ENCODE data around the gene VAMP3.

The VAMP3 gene

DNA sequence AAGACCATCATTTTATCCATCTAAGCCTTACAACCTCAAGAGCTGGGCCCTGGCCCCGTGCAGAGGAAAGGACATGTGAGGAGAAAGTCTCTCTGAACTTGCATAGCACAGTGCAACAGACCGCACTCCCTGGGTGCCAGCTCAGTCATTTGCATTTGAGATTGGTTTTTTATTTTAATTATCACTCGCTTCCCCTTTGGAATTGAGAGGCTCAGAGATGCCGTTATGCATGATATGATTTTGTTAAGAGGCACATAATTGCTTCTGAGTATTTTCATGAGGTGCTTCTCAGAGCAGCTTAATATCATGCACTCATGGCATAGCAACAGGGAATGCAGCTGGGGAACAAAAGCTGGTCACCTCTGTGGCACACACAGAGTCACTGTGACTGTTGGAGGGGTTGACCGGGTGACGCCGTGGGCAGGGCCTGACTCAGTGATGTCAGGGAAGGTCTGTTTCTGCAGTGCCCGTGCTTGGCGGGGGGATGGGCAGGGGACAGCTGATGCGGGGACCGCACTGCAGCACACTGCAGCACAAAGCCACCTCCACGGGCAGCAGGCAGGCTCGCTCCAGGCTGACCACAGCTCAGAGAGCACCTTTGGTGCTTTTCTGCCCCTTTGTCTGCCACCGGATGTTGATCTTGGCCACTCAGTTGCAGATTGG, 43.2 kb upstream of the VAMP3 start:
- no peaks in the 10 kb centered on the region for H4K20me1 ChIP-seq (ENCODE audit: insufficient read depth)
- H2AFZ ChIP-seq (ENCODE audit: low read depth) = no peak overlapping the region
- H3K36me3 ChIP-seq (ENCODE audit: insufficient read depth) = no peaks in the 10 kb centered on the region
- H3K9ac ChIP-seq = no peak overlapping the region
- H3K27me3 ChIP-seq (ENCODE audit: insufficient read depth, low read depth) = no peaks in the 10 kb centered on the region
- no peaks in the 10 kb centered on the region for H3K79me2 ChIP-seq (ENCODE audit: insufficient read depth, low read depth)
- H3K27ac ChIP-seq = no peak overlapping the region
- no peak overlapping the region for H3K4me2 ChIP-seq
- no peak overlapping the region for H3K4me3 ChIP-seq (IDR thresholded peaks at IDR 0.05; ENCODE audit: insufficient read depth, low read depth, low read length)
- TF ChIP-seq, protein P1, sequence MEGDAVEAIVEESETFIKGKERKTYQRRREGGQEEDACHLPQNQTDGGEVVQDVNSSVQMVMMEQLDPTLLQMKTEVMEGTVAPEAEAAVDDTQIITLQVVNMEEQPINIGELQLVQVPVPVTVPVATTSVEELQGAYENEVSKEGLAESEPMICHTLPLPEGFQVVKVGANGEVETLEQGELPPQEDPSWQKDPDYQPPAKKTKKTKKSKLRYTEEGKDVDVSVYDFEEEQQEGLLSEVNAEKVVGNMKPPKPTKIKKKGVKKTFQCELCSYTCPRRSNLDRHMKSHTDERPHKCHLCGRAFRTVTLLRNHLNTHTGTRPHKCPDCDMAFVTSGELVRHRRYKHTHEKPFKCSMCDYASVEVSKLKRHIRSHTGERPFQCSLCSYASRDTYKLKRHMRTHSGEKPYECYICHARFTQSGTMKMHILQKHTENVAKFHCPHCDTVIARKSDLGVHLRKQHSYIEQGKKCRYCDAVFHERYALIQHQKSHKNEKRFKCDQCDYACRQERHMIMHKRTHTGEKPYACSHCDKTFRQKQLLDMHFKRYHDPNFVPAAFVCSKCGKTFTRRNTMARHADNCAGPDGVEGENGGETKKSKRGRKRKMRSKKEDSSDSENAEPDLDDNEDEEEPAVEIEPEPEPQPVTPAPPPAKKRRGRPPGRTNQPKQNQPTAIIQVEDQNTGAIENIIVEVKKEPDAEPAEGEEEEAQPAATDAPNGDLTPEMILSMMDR (conservative IDR thresholded peaks at IDR 0.05; ENCODE audit: low read depth, low read length) = no peak
- no peaks in the 10 kb centered on the region for H3K4me1 ChIP-seq (ENCODE audit: low read depth, poor library complexity, severe bottlenecking)

DNA sequence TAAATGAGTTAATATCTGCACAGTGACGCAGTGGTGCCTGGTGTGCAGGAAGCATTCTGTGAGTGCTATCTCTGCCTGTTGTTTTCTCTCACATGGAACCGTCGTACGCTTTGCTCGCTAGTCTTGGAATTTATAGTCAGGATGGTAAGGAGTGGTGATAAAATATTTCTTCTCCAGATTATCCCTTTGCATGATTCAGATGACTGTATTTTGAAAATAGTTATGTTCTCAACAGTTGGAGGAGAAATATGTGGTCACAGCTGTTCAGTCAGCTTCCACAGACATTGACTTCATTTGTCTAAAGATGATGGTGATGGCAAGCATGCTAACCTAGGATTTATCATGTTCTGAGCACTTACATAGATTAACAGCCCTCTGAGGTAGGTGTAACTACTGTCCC, 41.3 kb upstream of the VAMP3 start:
- Histone ChIP-seq H3K4me3 (IDR thresholded peaks at IDR 0.05; ENCODE audit: insufficient read depth, low read depth, low read length) (no peak overlapping the region), H3K36me3 (ENCODE audit: insufficient read depth) (no peaks in the 10 kb centered on the region), H3K27me3 (ENCODE audit: insufficient read depth, low read depth) (no peaks in the 10 kb centered on the region), H4K20me1 (ENCODE audit: insufficient read depth) (no peaks in the 10 kb centered on the region), H3K9ac (no peak overlapping the region), H3K27ac (no peak overlapping the region), H2AFZ (ENCODE audit: low read depth) (no peak overlapping the region), H3K79me2 (ENCODE audit: insufficient read depth, low read depth) (no peaks in the 10 kb centered on the region), H3K4me1 (ENCODE audit: low read depth, poor library complexity, severe bottlenecking) (no peaks in the 10 kb centered on the region), H3K4me2 (no peak overlapping the region)
- TF ChIP-seq, protein P1 (conservative IDR thresholded peaks at IDR 0.05; ENCODE audit: low read depth, low read length) = no peak

DNA sequence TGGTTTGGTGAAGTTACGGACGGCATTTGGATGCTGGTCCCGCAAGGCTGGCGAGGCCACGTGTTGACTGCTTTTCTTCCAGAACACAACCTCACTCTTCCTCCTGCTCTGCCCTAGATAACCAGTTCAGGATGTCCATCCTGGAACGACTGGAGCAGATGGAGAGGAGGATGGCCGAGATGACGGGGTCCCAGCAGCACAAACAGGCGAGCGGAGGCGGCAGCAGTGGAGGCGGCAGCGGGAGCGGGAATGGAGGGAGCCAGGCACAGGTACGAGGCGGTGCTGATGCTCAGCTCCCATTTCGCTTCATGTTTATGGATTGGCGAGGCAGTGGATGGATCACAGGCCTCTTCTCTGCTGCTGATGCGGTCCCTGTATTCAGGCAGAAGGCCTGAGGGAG, 38.8 kb upstream of the VAMP3 start:
- no peaks in the 10 kb centered on the region for H3K79me2 ChIP-seq (ENCODE audit: insufficient read depth, low read depth)
- no peak overlapping the region for H3K9ac ChIP-seq
- H2AFZ ChIP-seq (ENCODE audit: low read depth) = no peak overlapping the region
- no peaks in the 10 kb centered on the region; the same call in 1 of the 2 replicates for H3K36me3 ChIP-seq (ENCODE audit: insufficient read depth)
- TF ChIP-seq, protein P1 (conservative IDR thresholded peaks at IDR 0.05; ENCODE audit: low read depth, low read length) = no peak
- no peak overlapping the region for H3K4me2 ChIP-seq
- no peaks in the 10 kb centered on the region for H3K27me3 ChIP-seq (ENCODE audit: insufficient read depth, low read depth)
- no peaks in the 10 kb centered on the region for H4K20me1 ChIP-seq (ENCODE audit: insufficient read depth)
- H3K4me1 ChIP-seq (ENCODE audit: low read depth, poor library complexity, severe bottlenecking) = no peaks in the 10 kb centered on the region
- no peak overlapping the region for H3K4me3 ChIP-seq (IDR thresholded peaks at IDR 0.05; ENCODE audit: insufficient read depth, low read depth, low read length)
- H3K27ac ChIP-seq = no peak overlapping the region

DNA sequence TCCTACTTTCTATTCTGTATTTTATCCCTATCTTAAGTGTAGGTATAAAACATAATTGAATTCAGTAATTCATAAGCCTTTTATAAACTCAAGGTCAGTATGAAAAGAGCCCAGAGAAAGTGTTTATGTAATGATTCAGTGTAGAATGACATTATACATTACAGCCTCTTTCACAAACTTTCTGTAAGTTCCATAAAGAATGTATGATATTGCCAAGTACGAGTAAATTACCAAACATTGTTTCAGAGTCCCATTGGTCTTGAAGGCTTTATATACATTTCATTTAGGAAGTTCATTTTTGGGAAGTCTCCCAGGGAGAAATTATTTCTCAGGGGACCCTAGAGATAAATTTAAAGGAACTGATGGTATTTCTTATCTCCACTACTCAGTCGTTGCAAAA, 37.8 kb upstream of the VAMP3 start:
- no peak overlapping the region for H3K4me3 ChIP-seq (IDR thresholded peaks at IDR 0.05; ENCODE audit: insufficient read depth, low read depth, low read length)
- H3K79me2 ChIP-seq (ENCODE audit: insufficient read depth, low read depth) = no peaks in the 10 kb centered on the region
- TF ChIP-seq, protein P1 (conservative IDR thresholded peaks at IDR 0.05; ENCODE audit: low read depth, low read length) = no peak
- no peaks in the 10 kb centered on the region for H3K27me3 ChIP-seq (ENCODE audit: insufficient read depth, low read depth)
- no peak overlapping the region for H3K4me2 ChIP-seq
- no peak overlapping the region for H3K9ac ChIP-seq
- H2AFZ ChIP-seq (ENCODE audit: low read depth) = no peak overlapping the region
- H3K36me3 ChIP-seq (ENCODE audit: insufficient read depth) = no peaks in the 10 kb centered on the region; the same call in 1 of the 2 replicates
- H3K27ac ChIP-seq = no peak overlapping the region
- no peaks in the 10 kb centered on the region for H3K4me1 ChIP-seq (ENCODE audit: low read depth, poor library complexity, severe bottlenecking)
- no peaks in the 10 kb centered on the region for H4K20me1 ChIP-seq (ENCODE audit: insufficient read depth)
